HepG2 (cell line): Measurements from ENCODE around the gene DHX58. TPM values are rescaled to one million over a fixed set of nuclear protein-coding genes. Genes with fewer than 3 reads are reported as not detected.

Experiments
- DNMT1 ChIP-seq: sonication (generic); formaldehyde crosslinking; IDR thresholded peaks from 2 replicates; pipeline ENCODE4 v1.5.1; 2020; ENCODE audit warnings: mild to moderate bottlenecking, missing genetic modification reagents
- KMT2A ChIP-seq: sonication (generic); formaldehyde crosslinking; IDR thresholded peaks from 2 replicates; pipeline ENCODE4 v1.4.0; 2020; ENCODE audit warnings: missing genetic modification reagents
- MAF1 ChIP-seq: sonication (generic); formaldehyde crosslinking; IDR thresholded peaks from 2 replicates; pipeline ENCODE4 v1.5.0; 2020; ENCODE audit warnings: missing genetic modification reagents, borderline replicate concordance
- MED1 ChIP-seq: sonication (generic); formaldehyde crosslinking; IDR thresholded peaks from 2 replicates; pipeline ENCODE4 v1.4.0; 2020; ENCODE audit warnings: missing genetic modification reagents
- PHF5A ChIP-seq: IDR thresholded peaks from one replicate; pipeline ENCODE4 v1.6.1; 2018; ENCODE audit warnings: low read depth, missing genetic modification reagents; ENCODE audit not compliant: unreplicated experiment
- PRPF4 ChIP-seq: fragments of 200-400 bp; formaldehyde crosslinking; IDR thresholded peaks from 2 replicates; pipeline ENCODE4 v1.6.1; 2016; ENCODE audit warnings: low read length, low read depth; ENCODE audit not compliant: poor library complexity, severe bottlenecking
- THYN1 ChIP-seq: sonication (generic); formaldehyde crosslinking; IDR thresholded peaks from 2 replicates; pipeline ENCODE4 v1.8.1; 2023; ENCODE audit warnings: low read depth, mild to moderate bottlenecking, moderate library complexity, missing genetic modification reagents, borderline replicate concordance
- ZBTB42 ChIP-seq: sonication (generic); formaldehyde crosslinking; IDR thresholded peaks from 2 replicates; pipeline ENCODE4 v1.5.0; 2020; ENCODE audit warnings: mild to moderate bottlenecking, missing genetic modification reagents
- ZFP36L2 ChIP-seq: sonication (generic); formaldehyde crosslinking; IDR thresholded peaks from 2 replicates; pipeline ENCODE4 v1.4.0; 2020; ENCODE audit warnings: missing genetic modification reagents
- ZFP90 ChIP-seq: sonication (generic); formaldehyde crosslinking; IDR thresholded peaks from 2 replicates; pipeline ENCODE4 v1.8.0; 2022; ENCODE audit warnings: missing genetic modification reagents, mild to moderate bottlenecking, inconsistent platforms, borderline replicate concordance
- ZNF441 ChIP-seq: sonication (generic); formaldehyde crosslinking; IDR thresholded peaks from 2 replicates; pipeline ENCODE4 v1.7.0; 2021; ENCODE audit warnings: missing genetic modification reagents, borderline replicate concordance
- ZNF713 ChIP-seq: sonication (generic); formaldehyde crosslinking; IDR thresholded peaks from 2 replicates; pipeline ENCODE4 v1.4.0; 2020; ENCODE audit warnings: mild to moderate bottlenecking, missing genetic modification reagents
- ZNF777 ChIP-seq: sonication (generic); formaldehyde crosslinking; IDR thresholded peaks from 2 replicates; pipeline ENCODE4 v1.4.0; 2020; ENCODE audit warnings: missing genetic modification reagents
- ZNF883 ChIP-seq: sonication (generic); formaldehyde crosslinking; IDR thresholded peaks from 2 replicates; pipeline ENCODE4 v1.5.1; 2020; ENCODE audit warnings: mild to moderate bottlenecking, missing genetic modification reagents; ENCODE audit errors: not compliant biosample characterization
- polyA plus RNA-seq, 8 experiments: library from polyadenylated mRNA; depleted of rRNA in 3 of 8; stranded (reverse) in 7 of 8; unstranded in 1 of 8; fragments of >200 nt; fragmentation: Illumina TruSeq in 4 of 8; extraction: Trizol in 4 of 8; gene quantifications; 2 replicates each; pipeline versions ENCODE4 v1.2.1 to v1.2.3, GENCODE V29; 2011 to 2016; ENCODE audit warnings: low read depth in 4 of 8, missing spikeins in 1 of 8, mixed read lengths in 1 of 8; ENCODE audit not compliant: insufficient read depth in 1 of 8
- total RNA-seq, 5 experiments: library from RNA; depleted of rRNA; stranded (reverse); fragments of >200 nt; fragmentation: Illumina TruSeq; extraction: Trizol; gene quantifications; 2 replicates each; pipeline ENCODE4 v1.2.3, GENCODE V29; 2016; ENCODE audit warnings: low read depth in 1 of 5
- TF ChIP-seq, protein P1 (sequence below): sonication (generic); formaldehyde crosslinking; IDR thresholded peaks from 2 replicates; pipeline ENCODE4 v1.4.0; 2020; ENCODE audit warnings: missing genetic modification reagents, borderline replicate concordance
- TF ChIP-seq, protein P2 (sequence below): sonication (generic); formaldehyde crosslinking; IDR thresholded peaks from 2 replicates; pipeline ENCODE4 v1.5.0; 2020; ENCODE audit warnings: missing genetic modification reagents
- TF ChIP-seq, protein P3 (sequence below), 2 experiments: sonication (generic) in 1 of 2; formaldehyde crosslinking in 1 of 2; IDR thresholded peaks; 2 replicates each; pipeline versions ENCODE4 v1.4.0 to v1.6.1; 2018 to 2020; ENCODE audit warnings: missing genetic modification reagents in 2 of 2, borderline replicate concordance in 1 of 2, low read depth in 1 of 2, mild to moderate bottlenecking in 1 of 2, missing biosample characterization in 1 of 2

DHX58 gene
- total and polyA plus RNA-seq, 2 of the 13 experiments (the other 11 are each of a cell fraction or from before 2014, with no cell fraction given), result 6.7 to 7.8 TPM

GRCh38 chr17:42120770-42121769 is 8.6 kb upstream of the DHX58 start, which contains the start of gene KAT2A (continued):
- TF ChIP-seq, protein P1, sequence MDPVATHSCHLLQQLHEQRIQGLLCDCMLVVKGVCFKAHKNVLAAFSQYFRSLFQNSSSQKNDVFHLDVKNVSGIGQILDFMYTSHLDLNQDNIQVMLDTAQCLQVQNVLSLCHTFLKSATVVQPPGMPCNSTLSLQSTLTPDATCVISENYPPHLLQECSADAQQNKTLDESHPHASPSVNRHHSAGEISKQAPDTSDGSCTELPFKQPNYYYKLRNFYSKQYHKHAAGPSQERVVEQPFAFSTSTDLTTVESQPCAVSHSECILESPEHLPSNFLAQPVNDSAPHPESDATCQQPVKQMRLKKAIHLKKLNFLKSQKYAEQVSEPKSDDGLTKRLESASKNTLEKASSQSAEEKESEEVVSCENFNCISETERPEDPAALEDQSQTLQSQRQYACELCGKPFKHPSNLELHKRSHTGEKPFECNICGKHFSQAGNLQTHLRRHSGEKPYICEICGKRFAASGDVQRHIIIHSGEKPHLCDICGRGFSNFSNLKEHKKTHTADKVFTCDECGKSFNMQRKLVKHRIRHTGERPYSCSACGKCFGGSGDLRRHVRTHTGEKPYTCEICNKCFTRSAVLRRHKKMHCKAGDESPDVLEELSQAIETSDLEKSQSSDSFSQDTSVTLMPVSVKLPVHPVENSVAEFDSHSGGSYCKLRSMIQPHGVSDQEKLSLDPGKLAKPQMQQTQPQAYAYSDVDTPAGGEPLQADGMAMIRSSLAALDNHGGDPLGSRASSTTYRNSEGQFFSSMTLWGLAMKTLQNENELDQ (CRISPR knock-in tag), result peak; percentile 60; the same call in 1 of the 2 replicates
- TF ChIP-seq ZNF441 (CRISPR knock-in tag) (no peak), ZNF713 (CRISPR knock-in tag) (0 out of 2 replicates have a peak, but pooled peaks have one; percentile 32), DNMT1 (no peak), MED1 (CRISPR knock-in tag) (peak; percentile 49; the same call in 1 of the 2 replicates), THYN1 (no peak), KMT2A (CRISPR knock-in tag) (peak; percentile 48; the same call in 1 of the 2 replicates), MAF1 (CRISPR knock-in tag) (no peak), ZNF883 (CRISPR knock-in tag) (peak; percentile 68), ZNF777 (no peak), ZFP90 (CRISPR knock-in tag) (no peak), PRPF4 (no peak), ZBTB42 (CRISPR knock-in tag) (peak; percentile 59; the same call in 1 of the 2 replicates), ZFP36L2 (CRISPR knock-in tag) (no peak), PHF5A (CRISPR knock-in tag) (peak; percentile 51)
- TF ChIP-seq, protein P2, sequence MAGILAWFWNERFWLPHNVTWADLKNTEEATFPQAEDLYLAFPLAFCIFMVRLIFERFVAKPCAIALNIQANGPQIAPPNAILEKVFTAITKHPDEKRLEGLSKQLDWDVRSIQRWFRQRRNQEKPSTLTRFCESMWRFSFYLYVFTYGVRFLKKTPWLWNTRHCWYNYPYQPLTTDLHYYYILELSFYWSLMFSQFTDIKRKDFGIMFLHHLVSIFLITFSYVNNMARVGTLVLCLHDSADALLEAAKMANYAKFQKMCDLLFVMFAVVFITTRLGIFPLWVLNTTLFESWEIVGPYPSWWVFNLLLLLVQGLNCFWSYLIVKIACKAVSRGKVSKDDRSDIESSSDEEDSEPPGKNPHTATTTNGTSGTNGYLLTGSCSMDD (CRISPR knock-in tag), result no peak
- TF ChIP-seq, protein P3, sequence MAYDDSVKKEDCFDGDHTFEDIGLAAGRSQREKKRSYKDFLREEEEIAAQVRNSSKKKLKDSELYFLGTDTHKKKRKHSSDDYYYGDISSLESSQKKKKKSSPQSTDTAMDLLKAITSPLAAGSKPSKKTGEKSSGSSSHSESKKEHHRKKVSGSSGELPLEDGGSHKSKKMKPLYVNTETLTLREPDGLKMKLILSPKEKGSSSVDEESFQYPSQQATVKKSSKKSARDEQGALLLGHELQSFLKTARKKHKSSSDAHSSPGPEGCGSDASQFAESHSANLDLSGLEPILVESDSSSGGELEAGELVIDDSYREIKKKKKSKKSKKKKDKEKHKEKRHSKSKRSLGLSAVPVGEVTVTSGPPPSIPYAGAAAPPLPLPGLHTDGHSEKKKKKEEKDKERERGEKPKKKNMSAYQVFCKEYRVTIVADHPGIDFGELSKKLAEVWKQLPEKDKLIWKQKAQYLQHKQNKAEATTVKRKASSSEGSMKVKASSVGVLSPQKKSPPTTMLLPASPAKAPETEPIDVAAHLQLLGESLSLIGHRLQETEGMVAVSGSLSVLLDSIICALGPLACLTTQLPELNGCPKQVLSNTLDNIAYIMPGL (CRISPR knock-in tag; IDR thresholded peaks at IDR 0.05; ENCODE audit: borderline replicate concordance in 1 of 2, low read depth in 1 of 2), result peak; percentile 44 to 59; a peak in 3 of 4 replicates
